GM12865 (cell line): ENCODE data around the gene CIP2A.

Source experiments
- DNase-seq: peaks from one replicate; pipeline ENCODE4 v3.0.0; 2010; ENCODE audit warnings: low read depth
- H3K4me3 ChIP-seq: 2 replicates; pipeline ENCODE4 v1.5.1; 2011; ENCODE audit warnings: mild to moderate bottlenecking, low read depth, low read length, control low read depth
- CTCF ChIP-seq: IDR thresholded peaks from 2 replicates; pipeline ENCODE4 v1.5.1; 2011; ENCODE audit warnings: low read length, control low read depth, low read depth, inconsistent platforms; ENCODE audit not compliant: insufficient read depth; ENCODE audit errors: missing control alignments

Gene CIP2A

GRCh38 chr3:108605491-108605890 lies 16.3 kb upstream of the CIP2A start:
- no peak overlapping the region for H3K4me3 ChIP-seq
- TF ChIP-seq CTCF = no peak
- no peak for DNase-seq

- no peak for TF ChIP-seq CTCF
- H3K4me3 ChIP-seq = no peak overlapping the region
Measured at GRCh38 chr3:108605028-108605427, 15.8 kb upstream of the CIP2A start.

GRCh38 chr3:108603691-108604090 lies 14.5 kb upstream of the CIP2A start:
- no peak overlapping the region for H3K4me3 ChIP-seq
- no peak for TF ChIP-seq CTCF
- peak; percentile 14 for DNase-seq

More at GRCh38 chr3:108605028-108605427, 15.8 kb upstream of the CIP2A start:
- DNase-seq = no peak

- DNase-seq = no peak
- TF ChIP-seq CTCF = no peak
- H3K4me3 ChIP-seq = no peak overlapping the region
Measured at GRCh38 chr3:108602935-108603294, 13.7 kb upstream of the CIP2A start.

- DNase-seq = no peak
- TF ChIP-seq CTCF = no peak
Measured at GRCh38 chr3:108602249-108602934, 13.2 kb upstream of the CIP2A start.

GRCh38 chr3:108599677-108600409 lies 10.6 kb upstream of the CIP2A start:
- no peak for DNase-seq
- TF ChIP-seq CTCF = no peak
- H3K4me3 ChIP-seq = no peak overlapping the region

More at GRCh38 chr3:108602249-108602934, 13.2 kb upstream of the CIP2A start:
- no peak overlapping the region for H3K4me3 ChIP-seq
